ENCODE results near the gene HDAC7. TPM values are rescaled to one million over a fixed set of nuclear protein-coding genes. Genes with fewer than 3 reads are reported as not detected.
A peak's percentile ranks its signal among the peaks of the same experiment; 100 is the strongest.

The HDAC7 gene
- total and polyA plus RNA-seq, 2 of the 13 experiments (the other 11 are each of a cell fraction or from before 2014, with no cell fraction given), result 4.6 to 10.8 TPM

DNA sequence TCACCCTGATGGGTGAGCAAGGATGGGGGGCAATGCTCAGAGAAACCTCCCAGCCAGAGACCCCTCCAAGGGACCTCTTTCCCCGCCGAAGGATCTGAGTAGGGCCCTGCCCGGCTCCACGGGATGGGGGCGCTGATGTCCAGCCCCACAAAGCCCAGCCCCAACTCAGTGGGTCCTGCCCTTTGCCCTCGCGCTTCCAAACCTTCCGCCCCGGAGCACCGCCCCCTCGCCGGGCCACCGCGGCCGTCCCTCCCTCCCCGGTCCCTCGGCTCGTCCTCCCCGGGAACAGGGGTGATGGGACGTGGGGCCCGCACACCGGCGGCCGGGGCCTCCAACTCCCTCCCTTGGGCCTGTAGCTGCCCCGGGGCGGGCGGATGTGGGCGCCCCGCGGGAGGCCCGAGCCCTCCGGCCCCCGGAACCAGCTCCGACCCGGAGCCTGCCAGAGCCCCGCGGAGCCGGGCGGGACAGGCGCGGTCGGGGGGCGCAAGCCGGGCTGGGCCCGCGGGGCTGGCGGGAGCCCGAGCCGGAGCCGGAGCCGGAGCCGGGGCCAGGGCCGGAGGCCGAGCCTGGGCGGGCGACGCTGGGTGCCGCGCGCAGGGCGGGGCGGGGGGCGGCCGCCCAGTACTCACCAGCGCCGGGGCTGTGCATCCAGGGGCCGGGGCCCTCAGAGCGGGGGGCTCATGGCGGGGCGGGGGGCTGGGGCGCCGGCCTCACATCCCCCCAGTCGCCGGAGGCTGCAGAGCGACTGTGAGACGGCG is 386 bp downstream of the HDAC7 start:
- no peak overlapping the region for H2AFZ ChIP-seq (ENCODE audit: low read length)
- H4K20me1 ChIP-seq (ENCODE audit: insufficient read depth, low read length), result peaks cover 4% of the 10 kb centered on the region; the same call in 1 of the 2 replicates
- peak overlapping the region; percentile 100 for H3K4me2 ChIP-seq (ENCODE audit: low read depth, low read length)
- H3K36me3 ChIP-seq (replicated peaks in 1 of 2; ENCODE audit: control insufficient read depth in 1 of 2, insufficient read depth in 2 of 2, low read length in 2 of 2), result no peaks in the 10 kb centered on the region
- ATAC-seq (peak; percentile 56), FAIRE-seq (no peak), DNase-seq (ENCODE audit: low spot score) (peak; percentile 50)
- BruUV-seq (replicated peaks), result no TSS peak
- intact Hi-C loops (cut with micrococcal nuclease; ENCODE audit: unreplicated experiment) (no loop called here), in situ Hi-C loops (cut with HindIII; ENCODE audit: extremely low pct_ligation_motif_present, low pct_unique_long_range_greater_than_20kb) (no loop called here)
- no CpG with 5 or more reads among the region's 77 CpGs for WGBS (ENCODE audit: low lambda C conversion rate)
- ChIA-PET POLR2A (interaction anchor here (0.6 to 2.9 kb wide), 5 partner anchors 9 to 113 kb away, joined by 3 to 11 read pairs (median 8); partner anchors contain the start of gene RPAP3), CTCF (ENCODE audit: low intra/inter-chr PET ratio, low total read pairs) (no interaction called here)
- H3K9ac ChIP-seq (ENCODE audit: insufficient read depth, low read depth, low read length), result peak overlapping the region; percentile 65
- no peaks in the 10 kb centered on the region for H3K79me2 ChIP-seq (ENCODE audit: insufficient read depth, low read length)
- peaks cover 49% of the 10 kb centered on the region for H3K4me1 ChIP-seq (ENCODE audit: insufficient read depth, low read length)
- peaks cover 0 to 25% of the 10 kb centered on the region in 2 experiments; a peak in 3 of 5 replicates for H3K27me3 ChIP-seq (ENCODE audit: control insufficient read depth in 1 of 2, insufficient read depth in 2 of 2, low read length in 2 of 2)
- H3K4me3 ChIP-seq (replicated peaks in 1 of 3; ENCODE audit: insufficient read depth in 1 of 3, low read depth in 2 of 3, low read length in 3 of 3), result peak overlapping the region; percentile 69 to 86 (median 78)
- H3K9me3 ChIP-seq (ENCODE audit: low read length), result no peaks in the 10 kb centered on the region
- no peak overlapping the region for H3K27ac ChIP-seq (ENCODE audit: extremely low read length, insufficient read depth, low read length)
- TF ChIP-seq PPARG (CRISPR knock-in tag; conservative IDR thresholded peaks at IDR 0.05) (0 out of 2 replicates have a peak, but pooled peaks have one; percentile 27), ETV5 (CRISPR knock-in tag; IDR thresholded peaks at IDR 0.05; ENCODE audit: borderline replicate concordance) (peak; percentile 32; the same call in 1 of the 2 replicates), KLF13 (CRISPR knock-in tag; IDR thresholded peaks at IDR 0.05) (peak; percentile 47; the same call in 1 of the 2 replicates), EP300 (IDR thresholded peaks at IDR 0.05; ENCODE audit: low read depth in 2 of 2, low read length in 2 of 2) (no peak), EP300 (CRISPR knock-in tag; IDR thresholded peaks at IDR 0.05; ENCODE audit: borderline replicate concordance) (no peak), HNF4G (IDR thresholded peaks at IDR 0.05; ENCODE audit: borderline replicate concordance, low read depth, low read length) (peak; percentile 61; the same call in 1 of the 2 replicates), HNF4G (CRISPR knock-in tag; IDR thresholded peaks at IDR 0.05; ENCODE audit: borderline replicate concordance, low read depth) (no peak), HNF4A (CRISPR knock-in tag; IDR thresholded peaks at IDR 0.05) (peak; percentile 74), TARDBP (CRISPR knock-in tag; IDR thresholded peaks at IDR 0.05) (peak; percentile 52; the same call in 1 of the 2 replicates), MTF2 (CRISPR knock-in tag; IDR thresholded peaks at IDR 0.05; ENCODE audit: borderline replicate concordance) (0 out of 2 replicates have a peak, but pooled peaks have one; percentile 57), CEBPB (IDR thresholded peaks at IDR 0.05; ENCODE audit: borderline replicate concordance, low read depth, low read length) (no peak), HNRNPLL (IDR thresholded peaks at IDR 0.05; ENCODE audit: low read depth, low read length, poor library complexity, severe bottlenecking) (no peak)
- TF ChIP-seq, protein P1, sequence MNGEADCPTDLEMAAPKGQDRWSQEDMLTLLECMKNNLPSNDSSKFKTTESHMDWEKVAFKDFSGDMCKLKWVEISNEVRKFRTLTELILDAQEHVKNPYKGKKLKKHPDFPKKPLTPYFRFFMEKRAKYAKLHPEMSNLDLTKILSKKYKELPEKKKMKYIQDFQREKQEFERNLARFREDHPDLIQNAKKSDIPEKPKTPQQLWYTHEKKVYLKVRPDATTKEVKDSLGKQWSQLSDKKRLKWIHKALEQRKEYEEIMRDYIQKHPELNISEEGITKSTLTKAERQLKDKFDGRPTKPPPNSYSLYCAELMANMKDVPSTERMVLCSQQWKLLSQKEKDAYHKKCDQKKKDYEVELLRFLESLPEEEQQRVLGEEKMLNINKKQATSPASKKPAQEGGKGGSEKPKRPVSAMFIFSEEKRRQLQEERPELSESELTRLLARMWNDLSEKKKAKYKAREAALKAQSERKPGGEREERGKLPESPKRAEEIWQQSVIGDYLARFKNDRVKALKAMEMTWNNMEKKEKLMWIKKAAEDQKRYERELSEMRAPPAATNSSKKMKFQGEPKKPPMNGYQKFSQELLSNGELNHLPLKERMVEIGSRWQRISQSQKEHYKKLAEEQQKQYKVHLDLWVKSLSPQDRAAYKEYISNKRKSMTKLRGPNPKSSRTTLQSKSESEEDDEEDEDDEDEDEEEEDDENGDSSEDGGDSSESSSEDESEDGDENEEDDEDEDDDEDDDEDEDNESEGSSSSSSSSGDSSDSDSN (CRISPR knock-in tag; IDR thresholded peaks at IDR 0.05), result peak; percentile 80
- TF ChIP-seq, protein P2, sequence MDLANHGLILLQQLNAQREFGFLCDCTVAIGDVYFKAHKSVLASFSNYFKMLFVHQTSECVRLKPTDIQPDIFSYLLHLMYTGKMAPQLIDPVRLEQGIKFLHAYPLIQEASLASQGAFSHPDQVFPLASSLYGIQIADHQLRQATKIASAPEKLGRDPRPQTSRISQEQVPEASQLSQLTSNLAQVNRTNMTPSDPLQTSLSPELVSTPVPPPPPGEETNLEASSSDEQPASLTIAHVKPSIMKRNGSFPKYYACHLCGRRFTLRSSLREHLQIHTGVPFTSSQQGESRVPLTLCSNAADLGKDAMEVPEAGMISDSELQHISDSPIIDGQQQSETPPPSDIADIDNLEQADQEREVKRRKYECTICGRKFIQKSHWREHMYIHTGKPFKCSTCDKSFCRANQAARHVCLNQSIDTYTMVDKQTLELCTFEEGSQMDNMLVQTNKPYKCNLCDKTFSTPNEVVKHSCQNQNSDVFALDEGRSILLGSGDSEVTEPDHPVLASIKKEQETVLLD (CRISPR knock-in tag; IDR thresholded peaks at IDR 0.05; ENCODE audit: low read depth), result peak; percentile 64; the same call in 1 of the 2 replicates
- TF ChIP-seq, protein P3, sequence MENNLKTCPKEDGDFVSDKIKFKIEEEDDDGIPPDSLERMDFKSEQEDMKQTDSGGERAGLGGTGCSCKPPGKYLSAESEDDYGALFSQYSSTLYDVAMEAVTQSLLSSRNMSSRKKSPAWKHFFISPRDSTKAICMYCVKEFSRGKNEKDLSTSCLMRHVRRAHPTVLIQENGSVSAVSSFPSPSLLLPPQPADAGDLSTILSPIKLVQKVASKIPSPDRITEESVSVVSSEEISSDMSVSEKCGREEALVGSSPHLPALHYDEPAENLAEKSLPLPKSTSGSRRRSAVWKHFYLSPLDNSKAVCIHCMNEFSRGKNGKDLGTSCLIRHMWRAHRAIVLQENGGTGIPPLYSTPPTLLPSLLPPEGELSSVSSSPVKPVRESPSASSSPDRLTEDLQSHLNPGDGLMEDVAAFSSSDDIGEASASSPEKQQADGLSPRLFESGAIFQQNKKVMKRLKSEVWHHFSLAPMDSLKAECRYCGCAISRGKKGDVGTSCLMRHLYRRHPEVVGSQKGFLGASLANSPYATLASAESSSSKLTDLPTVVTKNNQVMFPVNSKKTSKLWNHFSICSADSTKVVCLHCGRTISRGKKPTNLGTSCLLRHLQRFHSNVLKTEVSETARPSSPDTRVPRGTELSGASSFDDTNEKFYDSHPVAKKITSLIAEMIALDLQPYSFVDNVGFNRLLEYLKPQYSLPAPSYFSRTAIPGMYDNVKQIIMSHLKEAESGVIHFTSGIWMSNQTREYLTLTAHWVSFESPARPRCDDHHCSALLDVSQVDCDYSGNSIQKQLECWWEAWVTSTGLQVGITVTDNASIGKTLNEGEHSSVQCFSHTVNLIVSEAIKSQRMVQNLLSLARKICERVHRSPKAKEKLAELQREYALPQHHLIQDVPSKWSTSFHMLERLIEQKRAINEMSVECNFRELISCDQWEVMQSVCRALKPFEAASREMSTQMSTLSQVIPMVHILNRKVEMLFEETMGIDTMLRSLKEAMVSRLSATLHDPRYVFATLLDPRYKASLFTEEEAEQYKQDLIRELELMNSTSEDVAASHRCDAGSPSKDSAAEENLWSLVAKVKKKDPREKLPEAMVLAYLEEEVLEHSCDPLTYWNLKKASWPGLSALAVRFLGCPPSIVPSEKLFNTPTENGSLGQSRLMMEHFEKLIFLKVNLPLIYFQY (CRISPR knock-in tag; IDR thresholded peaks at IDR 0.05; ENCODE audit: borderline replicate concordance), result peak; percentile 67; the same call in 1 of the 2 replicates

Measured in HepG2 (cell line).